HepG2 (cell line): Measurements from ENCODE around the gene LRRTM1.

ENCODE experiments used
- CTCF ChIP-seq: sonication (generic); formaldehyde crosslinking; IDR thresholded peaks from 2 replicates; pipeline ENCODE4 v1.5.0; 2020; ENCODE audit warnings: mild to moderate bottlenecking, missing genetic modification reagents, moderate library complexity
- HNRNPL ChIP-seq: fragments of 200-400 bp; formaldehyde crosslinking; IDR thresholded peaks from 2 replicates; pipeline ENCODE4 v1.6.1; 2017; ENCODE audit warnings: mild to moderate bottlenecking, low read depth, low read length
- KAT7 ChIP-seq: IDR thresholded peaks from 2 replicates; pipeline ENCODE4 v1.6.1; 2018; ENCODE audit warnings: borderline replicate concordance, missing compliant biosample characterization
- PBX3 ChIP-seq: sonication (generic); formaldehyde crosslinking; IDR thresholded peaks from 2 replicates; pipeline ENCODE4 v1.8.1; 2023; ENCODE audit warnings: missing genetic modification reagents, inconsistent platforms, borderline replicate concordance
- POLR2A ChIP-seq, 2 experiments: IDR thresholded peaks; 2 replicates each; pipeline ENCODE4 v1.6.1; 2011; ENCODE audit warnings: low read depth in 2 of 2, low read length in 2 of 2, mild to moderate bottlenecking in 1 of 2, moderate library complexity in 1 of 2; ENCODE audit not compliant: insufficient read depth in 1 of 2
- ZBED4 ChIP-seq: sonication (generic); formaldehyde crosslinking; IDR thresholded peaks from 2 replicates; pipeline ENCODE4 v1.4.0; 2020; ENCODE audit warnings: missing genetic modification reagents, borderline replicate concordance
- ZBTB2 ChIP-seq: sonication (generic); formaldehyde crosslinking; IDR thresholded peaks from 2 replicates; pipeline ENCODE4 v1.8.0; 2022; ENCODE audit warnings: low read depth, missing genetic modification reagents
- ZHX1 ChIP-seq: sonication (generic); formaldehyde crosslinking; IDR thresholded peaks from 2 replicates; pipeline ENCODE4 v1.8.1; 2022; ENCODE audit warnings: low read depth, mild to moderate bottlenecking, missing genetic modification reagents
- ZNF318 ChIP-seq: sonication (generic); formaldehyde crosslinking; IDR thresholded peaks from 2 replicates; pipeline ENCODE4 v1.4.0; 2020; ENCODE audit warnings: mild to moderate bottlenecking, missing genetic modification reagents
- ZNF777 ChIP-seq: sonication (generic); formaldehyde crosslinking; IDR thresholded peaks from 2 replicates; pipeline ENCODE4 v1.4.0; 2020; ENCODE audit warnings: missing genetic modification reagents
- ZNF841 ChIP-seq: sonication (generic); formaldehyde crosslinking; IDR thresholded peaks from 2 replicates; pipeline ENCODE4 v1.8.1; 2023; ENCODE audit warnings: missing genetic modification reagents, borderline replicate concordance

- TF ChIP-seq ZBTB2 (no peak), PBX3 (CRISPR knock-in tag) (no peak), ZNF777 (no peak), HNRNPL (no peak), POLR2A (IDR thresholded peaks at IDR 0.05; ENCODE audit: insufficient read depth in 1 of 2, low read depth in 2 of 2, low read length in 2 of 2) (no peak), KAT7 (no peak), CTCF (no peak), ZNF841 (CRISPR knock-in tag) (no peak), ZBED4 (CRISPR knock-in tag) (no peak), ZHX1 (CRISPR knock-in tag) (no peak), ZNF318 (CRISPR knock-in tag) (no peak)
These were observed 2.1 kb downstream of the LRRTM1 start for GRCh38 chr2:80302314-80303005.
